ENCODE data around the gene RCAN2. TPM values are rescaled to one million over a fixed set of nuclear protein-coding genes. Genes with fewer than 3 reads are reported as not detected.
A peak's percentile ranks its signal among the peaks of the same experiment; 100 is the strongest.

RCAN2 gene
- total RNA-seq, 1 donor from 2014 or later = 0.07 TPM

DNA sequence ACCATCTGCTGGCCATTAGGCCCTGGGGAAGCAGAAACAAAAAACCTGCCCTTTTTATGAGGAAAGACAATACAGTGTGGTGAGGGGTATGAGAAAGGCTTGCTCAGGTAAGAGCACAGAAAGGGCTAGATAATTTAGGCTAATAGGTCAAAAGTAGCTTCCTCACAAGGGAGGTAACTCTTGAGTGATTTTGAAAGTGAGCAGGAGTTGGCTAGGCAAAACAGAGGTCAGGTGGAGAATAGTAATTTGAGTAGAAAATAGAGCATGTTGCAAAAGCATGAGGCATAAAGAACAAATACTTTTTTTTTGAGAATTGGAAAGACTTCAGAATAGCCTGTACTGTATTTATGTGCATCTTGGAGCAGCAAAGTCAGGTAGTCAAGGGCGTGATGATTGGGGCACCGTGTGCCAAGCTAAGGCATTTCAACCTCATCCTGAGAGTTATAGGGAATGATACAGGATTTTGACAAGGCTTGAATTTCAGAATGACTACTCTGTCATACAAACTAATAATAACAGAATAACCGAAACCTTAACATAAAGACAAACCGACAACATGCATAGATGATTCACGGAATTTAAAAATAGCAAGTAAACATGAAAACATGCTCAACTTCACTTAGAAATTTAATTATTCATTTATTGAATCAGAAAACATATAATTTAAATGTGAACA, 197.5 kb downstream of the RCAN2 start:
- DNase-seq (ENCODE audit: low read depth, low spot score) = no peak

DNA sequence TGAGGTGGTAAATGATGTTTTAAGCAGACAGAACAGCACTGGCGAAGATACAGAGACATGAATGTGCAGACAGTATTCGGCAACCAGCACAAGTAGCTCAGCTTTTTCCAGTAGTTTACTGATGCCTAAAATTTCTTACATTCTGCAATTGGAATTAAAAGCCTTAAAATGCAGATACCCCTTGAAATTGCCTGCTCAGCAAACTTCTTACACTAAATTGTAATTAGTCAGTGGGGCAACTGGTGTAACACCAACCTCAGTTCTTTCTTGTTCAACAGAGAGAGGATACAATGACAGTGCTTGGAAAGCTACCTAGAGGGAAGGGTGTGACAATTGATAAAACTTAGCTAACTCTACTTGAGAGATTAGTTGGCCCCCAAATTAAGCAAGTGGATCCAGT, 199.4 kb downstream of the RCAN2 start:
- DNase-seq (ENCODE audit: low read depth, low spot score) = no peak

DNA sequence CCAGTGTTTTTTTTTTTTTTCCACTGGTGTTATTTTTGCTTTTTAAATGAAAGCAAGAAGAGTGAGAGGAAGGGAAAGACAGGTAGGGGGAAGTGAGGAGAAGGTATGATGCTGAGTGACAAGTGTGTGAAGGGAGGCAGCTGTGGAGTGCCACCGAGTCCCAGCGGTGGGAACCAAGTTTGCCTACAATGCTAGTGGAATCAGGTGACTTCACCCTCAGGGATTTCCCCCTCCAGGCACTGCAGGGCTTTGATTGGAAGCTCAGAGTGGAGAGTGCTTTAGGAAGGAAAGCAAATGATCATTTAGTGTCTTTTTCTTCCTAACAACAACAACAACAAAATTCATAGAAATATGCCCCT, 200.0 kb downstream of the RCAN2 start:
- DNase-seq (ENCODE audit: low read depth, low spot score) = no peak

DNA sequence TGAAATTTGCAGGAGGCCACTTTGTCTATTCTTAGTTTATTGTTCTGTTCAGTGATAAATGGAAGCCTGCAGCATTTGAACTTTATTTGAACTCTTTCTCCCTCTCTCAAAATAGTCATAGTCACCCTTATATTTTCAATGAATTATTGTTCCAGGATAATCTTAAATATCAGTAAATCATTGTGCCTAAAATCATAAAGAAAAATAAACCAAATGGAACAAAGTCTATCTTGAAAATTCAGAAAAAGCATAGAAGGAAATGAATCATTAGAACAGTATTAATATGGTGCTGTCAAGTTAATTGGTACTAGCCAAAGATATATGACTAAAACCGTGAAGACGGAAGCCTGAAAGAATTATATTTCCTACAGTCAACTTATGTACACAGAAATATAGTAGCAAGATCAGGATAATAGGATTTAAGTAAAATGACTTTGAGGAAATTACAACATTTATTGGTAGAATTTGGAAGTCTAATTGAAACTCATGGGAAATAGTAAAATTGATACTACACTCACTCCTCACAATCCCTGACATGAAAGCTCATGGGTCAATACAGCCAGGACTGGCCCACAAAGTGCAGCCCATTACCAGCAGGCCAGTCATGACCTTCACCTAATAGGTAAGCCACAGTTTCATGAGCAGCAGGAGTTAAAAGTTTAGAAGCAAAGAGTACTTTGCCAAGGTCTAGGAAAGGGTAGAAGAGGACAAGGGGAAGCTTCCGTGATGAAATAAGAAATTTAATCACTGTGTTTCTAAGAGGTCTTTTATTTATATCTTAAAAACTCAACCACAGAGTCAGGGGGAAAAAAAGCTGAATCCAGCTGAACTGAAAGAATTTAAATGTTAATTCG, 200.6 kb downstream of the RCAN2 start:
- peak; percentile 46 for DNase-seq (ENCODE audit: low read depth, low spot score)

DNA sequence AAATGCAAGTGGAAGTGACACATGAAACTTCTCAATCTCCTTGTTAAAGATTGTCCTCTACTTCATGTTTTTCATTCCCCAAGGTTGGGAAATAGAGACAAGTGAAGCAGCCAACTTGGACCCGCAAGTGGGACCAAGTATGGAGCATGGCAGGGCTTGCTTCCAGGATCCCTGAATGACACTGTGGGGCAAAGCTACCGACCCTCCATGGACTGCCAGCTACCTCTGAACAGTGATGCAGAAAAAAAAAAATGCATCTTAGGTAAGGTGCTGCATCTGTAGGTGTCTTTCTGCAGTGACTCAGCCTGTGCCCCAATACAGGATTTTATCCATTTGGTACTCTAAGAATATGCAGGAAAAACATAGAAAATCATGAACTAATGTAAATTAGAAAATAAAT, 201.4 kb downstream of the RCAN2 start:
- DNase-seq (ENCODE audit: low read depth, low spot score) = no peak

DNA sequence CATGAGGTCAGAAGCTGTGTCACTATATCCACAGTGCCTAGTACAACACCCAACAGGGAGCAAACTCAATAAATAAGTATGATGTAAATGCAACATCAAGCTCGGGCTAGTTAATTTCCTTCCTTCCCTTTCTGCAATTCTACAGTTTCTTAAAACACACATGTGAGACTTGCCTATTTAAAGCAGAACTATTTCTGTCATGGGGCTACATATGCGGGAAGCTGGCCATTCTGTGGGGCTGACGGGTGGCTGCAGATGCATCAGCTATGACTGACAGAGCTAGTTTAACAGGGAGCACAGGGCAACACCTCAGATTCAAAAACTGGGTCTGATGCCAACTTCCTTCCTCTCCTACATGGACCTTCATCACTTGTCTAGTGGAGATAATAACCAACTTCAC, 202.4 kb downstream of the RCAN2 start:
- DNase-seq (ENCODE audit: low read depth, low spot score) = no peak

DNA sequence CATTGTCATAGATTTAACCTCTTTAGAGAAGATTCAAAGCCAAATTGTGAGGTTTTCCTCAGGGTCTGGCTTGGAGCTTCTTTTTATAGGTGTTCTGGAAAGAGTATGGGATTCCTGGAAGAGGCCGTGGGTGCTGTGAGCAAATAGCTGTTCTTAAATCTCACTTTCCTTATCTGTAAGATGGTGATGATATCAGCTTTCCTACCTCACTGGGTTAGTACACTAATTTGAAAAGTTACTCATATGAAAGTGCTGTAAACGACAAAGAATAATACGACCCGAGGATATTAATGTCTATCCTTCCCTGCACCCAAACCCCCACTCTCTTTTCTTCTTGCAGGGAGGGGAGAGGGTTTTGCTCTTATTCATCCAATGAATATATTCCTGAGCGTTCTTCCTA, 203.6 kb downstream of the RCAN2 start:
- DNase-seq (ENCODE audit: low read depth, low spot score) = no peak

DNA sequence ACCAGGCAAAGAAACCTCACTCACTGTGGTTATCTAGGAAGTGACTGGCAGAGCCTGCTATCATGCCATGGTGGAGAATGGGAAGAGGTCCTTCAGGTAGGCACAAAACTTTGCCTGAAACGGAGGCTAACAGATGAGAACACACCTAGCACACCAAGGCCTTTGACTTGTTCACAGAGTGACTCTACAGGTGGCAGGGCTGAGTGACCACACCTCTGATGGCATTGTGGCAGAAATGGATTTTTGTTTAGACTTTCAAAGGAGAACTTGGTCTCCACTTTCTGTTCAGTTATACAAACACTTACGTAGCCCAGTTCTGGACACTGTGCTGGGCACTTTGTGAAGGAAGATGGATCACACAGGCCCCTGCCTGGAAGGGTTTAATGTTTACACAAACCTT, 204.2 kb downstream of the RCAN2 start:
- no peak for DNase-seq (ENCODE audit: low read depth, low spot score)

DNA sequence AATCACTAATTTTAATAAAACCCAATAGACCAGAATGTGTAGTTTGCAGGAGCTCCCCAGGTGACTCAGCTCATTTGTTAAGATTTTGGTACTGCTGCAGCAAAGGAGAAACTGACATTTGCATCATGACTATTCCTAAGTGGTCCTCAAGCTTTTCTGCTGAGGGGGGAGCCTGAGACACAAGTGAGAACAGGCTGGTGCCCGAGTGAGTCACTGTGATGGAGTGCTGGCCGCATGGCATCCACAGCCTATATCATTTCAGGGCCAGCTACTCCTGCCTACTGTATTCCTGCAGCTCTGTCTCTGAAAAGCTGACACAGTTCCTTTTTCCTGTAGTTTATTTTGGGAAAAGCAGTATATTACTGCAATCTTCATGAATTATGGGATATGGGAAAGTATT, 206.8 kb downstream of the RCAN2 start:
- DNase-seq (ENCODE audit: low read depth, low spot score) = no peak

DNA sequence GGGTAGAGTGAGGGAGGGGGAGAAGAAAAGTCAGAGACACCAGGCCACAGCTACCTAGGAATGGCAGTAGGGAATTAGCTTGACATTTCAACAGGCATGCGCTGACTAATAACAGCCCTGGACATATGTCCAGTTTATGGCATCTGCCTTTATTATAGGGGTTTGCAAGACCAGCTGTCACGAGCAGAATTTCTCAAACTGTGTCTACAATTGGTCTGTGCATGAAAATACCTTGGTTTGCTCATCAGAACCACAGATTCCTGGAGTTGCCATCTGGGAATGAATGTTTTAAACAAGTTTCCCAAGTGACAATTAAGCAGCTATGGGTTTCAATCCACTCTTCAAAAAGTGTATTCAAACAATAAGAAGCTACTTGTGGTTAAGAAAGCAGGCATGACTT, 210.1 kb downstream of the RCAN2 start:
- DNase-seq (ENCODE audit: low read depth, low spot score) = no peak

DNA sequence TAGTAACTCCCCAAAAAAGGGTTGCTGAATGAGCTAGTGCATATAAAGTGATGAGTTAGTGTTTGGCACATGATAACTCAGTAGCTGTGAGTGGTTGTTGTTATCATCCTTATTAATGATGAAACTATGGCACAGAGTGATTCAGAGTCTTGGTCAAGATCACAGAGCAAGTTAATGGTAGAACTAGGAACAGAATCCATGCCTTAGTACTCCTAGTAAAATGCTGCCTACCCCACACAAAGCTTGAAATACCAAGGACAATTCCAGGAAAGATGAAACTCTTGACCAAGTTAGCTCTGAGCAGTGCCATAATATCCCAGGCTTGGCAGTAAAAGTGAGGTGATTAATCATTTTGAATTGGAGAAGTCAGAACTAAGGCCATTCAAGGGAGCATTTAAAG, 211.4 kb downstream of the RCAN2 start:
- no peak for DNase-seq (ENCODE audit: low read depth, low spot score)

DNA sequence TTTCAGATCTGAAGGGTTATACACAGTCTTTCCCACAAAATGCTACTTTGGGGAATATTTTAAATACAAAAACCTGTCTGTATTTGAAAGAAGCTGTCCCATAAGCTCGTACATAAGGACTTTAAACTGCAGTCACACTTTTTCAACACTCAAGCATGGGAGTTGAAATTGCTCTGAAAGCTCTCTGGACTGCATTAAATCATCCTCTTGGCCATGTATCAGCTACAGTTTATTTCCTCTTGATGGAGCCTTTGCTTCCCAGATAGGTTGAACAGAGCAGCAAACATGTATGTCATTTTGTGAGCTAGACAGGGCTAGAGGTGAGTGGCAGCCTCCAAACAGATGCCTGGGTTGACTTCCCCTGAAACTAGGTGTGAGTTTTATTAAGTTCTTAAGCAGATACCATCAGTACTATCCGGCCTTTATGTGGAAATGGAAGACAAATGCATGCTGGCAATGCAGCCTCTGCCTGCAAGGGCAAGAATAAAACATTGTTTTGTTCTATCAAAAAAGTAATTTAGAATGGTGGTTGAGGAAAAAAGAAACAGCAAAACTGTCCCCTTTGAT, 214.6 kb downstream of the RCAN2 start:
- no peak for DNase-seq (ENCODE audit: low read depth, low spot score)

DNA sequence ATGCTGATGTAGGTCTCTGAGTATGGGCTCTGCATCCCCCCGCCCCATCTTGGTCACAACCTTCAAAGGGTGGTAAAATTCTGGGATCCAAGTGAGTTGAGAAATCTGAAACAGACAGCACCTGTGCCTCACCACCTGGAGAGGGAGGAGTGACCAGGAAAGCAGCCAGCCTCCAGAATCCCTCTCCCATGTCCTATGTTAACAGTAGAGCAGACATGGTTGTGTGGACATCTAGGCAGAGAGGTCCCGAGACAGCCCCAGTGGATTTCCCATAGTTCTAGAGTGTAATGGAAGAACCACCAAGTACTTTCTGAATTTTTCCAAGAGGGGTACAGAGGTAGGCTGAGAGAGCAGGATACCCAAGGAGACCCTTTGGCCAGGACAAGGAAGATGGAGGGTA, 216.7 kb downstream of the RCAN2 start:
- DNase-seq (ENCODE audit: low read depth, low spot score) = no peak

DNA sequence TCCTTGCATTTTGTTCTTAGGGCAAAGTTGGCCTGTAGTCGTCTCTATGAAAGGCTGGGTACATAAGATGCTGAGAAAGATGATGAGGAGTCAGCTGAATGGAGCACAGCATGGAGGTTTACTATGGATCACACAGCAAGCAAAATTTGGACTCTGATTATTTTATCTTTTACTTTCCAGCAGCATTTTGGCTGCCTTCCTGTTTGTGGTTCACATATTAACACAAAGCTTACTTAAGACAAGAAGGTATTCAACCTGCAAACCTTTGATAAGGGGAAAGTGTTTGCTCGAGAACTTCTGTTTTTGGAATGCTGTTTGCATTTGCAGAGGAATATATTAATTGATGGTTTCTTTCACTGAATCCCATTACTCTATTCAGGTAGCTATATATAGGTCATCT, 217.3 kb downstream of the RCAN2 start:
- no peak for DNase-seq (ENCODE audit: low read depth, low spot score)

DNA sequence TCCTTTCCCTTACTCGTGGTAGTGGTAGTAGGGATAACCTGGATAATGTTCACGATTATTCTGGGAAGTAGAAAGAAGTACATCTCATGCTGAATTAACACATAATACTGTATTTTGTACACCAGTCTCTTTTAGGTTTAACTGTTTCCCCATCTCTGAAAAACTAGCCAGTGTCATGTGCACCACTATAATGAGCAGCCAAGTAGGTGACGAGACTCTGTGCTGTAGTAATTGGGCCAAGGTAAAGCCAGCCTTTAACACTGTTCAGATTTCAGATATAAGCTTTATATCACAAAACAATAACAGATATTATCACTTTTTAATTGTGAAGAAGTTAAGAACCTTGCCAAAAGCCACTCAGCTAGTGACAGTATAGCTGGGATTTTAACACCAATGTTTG, 219.5 kb downstream of the RCAN2 start:
- no peak for DNase-seq (ENCODE audit: low read depth, low spot score)

DNA sequence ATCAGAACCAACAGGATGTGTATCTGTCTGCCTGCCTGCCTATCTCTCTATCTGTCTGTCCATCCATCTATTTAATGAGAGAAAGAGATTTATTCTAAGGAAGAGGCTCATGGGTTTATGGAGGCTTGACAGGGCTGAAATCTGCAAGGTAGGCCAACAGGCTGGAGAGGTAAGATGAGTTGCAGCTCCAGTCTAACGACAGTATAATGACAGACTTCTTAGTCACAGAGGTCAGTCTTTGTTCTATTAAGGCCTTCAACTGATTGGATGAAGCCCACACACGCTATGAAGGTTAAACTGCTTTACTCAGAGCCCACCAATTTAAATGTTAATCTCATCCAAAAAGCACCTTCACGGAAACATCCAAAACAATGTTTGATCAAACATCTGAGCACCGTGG, 220.1 kb downstream of the RCAN2 start:
- no peak for DNase-seq (ENCODE audit: low read depth, low spot score)

DNA sequence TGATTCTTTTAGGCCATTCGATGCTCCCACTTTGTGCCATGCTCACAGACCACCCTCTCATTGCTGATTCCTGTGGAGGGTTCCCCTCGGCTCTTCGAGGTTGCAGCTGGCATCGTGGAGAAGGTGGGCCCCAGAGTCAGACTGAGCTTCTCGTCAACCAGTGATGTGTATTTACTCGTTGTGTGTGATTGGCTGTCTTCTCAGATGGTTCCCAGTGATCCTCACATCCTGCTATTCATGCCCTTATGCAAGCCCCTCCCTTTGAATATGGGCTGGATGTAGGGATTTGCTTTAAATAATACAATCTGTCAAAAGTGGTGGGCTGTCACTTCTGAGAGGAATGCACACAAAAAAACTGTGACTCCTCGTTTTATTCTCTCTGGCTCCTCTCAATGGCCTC, 220.9 kb downstream of the RCAN2 start:
- DNase-seq (ENCODE audit: low read depth, low spot score) = no peak

DNA sequence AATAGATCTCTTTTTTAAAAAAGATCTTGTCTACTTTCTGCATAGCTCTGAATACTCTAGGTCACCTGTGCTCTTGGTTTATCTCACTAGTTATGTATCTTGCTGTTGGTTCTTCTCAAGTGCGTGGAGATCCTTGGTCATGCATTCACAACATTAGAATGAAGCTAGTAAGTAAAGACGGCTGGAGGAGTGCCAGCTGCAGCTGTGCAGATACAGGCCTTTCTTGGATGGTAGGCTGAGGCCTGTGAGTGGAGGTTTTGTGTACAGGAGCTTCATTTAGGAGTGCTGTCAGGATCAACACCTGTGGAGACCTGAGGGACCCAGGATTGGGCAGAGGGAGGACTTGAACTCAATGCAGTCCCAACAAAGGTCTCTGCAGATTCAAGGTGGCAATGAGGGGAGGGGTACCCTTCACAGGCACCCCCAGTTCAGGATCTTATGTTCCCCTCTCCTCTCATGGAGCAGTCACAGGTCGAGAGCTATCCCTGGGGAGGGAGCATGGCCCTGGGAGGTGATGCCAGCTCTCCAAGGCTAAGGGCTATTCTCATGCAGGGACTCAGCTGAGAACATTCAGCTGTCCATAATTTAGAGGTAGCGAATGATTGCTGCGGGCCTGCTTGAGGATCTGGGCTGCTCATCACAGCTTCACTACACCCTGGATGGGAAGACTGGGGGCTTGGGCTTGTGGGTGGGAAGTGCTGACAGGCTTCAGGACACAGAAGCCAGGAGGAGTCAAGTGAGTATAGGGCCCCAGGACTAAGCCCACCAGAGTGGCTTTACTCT, 221.6 kb downstream of the RCAN2 start:
- no peak for DNase-seq (ENCODE audit: low read depth, low spot score)

DNA sequence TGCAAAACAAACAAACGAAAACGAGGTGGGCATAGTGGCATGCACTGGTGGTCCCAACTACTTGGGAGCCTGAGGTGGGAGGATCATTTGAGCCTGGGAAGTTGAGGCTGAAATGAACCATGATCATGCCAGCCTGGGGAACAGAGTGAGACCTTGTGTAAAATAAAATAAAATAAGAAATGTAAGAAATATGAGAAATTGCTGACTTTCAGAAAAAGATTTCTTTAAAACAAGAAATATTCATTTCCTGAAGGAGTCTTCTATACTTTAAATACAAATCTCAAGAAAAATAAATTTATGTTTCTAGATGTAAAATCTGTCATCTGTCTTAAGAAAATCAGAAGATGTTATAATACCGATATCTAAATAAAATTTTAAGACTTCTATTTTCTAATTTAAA, 223.7 kb downstream of the RCAN2 start:
- no peak for DNase-seq (ENCODE audit: low read depth, low spot score)

DNA sequence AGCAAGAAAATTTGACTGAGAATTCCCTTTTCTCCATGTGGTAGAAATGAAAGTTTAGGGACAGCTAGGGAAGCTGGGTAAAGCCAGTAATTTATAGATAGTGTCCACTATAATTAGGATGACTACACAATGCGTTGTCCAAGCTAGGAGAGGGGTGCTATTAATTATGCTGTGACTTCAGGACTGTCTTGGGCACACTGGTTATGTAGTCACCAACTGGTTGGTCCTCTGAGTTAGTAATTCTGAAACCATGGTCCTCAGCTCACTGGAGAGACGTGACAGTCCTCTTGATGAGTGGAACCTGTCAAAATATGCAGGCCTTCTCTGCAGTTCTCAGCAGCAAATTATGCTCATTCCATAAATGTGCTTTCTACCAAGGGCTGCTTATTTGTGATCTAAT, 225.9 kb downstream of the RCAN2 start:
- DNase-seq (ENCODE audit: low read depth, low spot score) = no peak

DNA sequence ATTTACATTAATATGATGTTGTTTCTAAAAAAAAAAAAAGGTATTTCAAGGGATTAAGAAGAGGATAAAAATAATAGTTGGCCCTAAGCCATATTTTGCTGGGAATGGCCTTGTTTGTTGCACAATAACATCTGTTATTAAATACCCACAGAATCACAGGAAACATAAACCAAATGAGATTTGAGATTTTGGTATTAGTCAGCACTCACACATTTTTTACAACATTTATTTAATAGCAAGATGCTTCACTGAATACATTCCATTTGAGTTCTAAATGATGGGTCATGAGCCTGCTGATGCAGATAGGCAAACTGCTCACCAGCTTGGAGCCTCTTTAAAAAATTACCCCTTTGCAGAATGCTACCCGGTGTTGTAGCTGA, 227.6 kb downstream of the RCAN2 start:
- DNase-seq (ENCODE audit: low read depth, low spot score) = peak; percentile 52
